ENCODE measurements around the gene SLC30A1. TPM values are rescaled to one million over a fixed set of nuclear protein-coding genes. Genes with fewer than 3 reads are reported as not detected.

SLC30A1 gene
- total and polyA plus RNA-seq, 4 donors = 6.1 to 24.4 (median 12.4) TPM

DNA sequence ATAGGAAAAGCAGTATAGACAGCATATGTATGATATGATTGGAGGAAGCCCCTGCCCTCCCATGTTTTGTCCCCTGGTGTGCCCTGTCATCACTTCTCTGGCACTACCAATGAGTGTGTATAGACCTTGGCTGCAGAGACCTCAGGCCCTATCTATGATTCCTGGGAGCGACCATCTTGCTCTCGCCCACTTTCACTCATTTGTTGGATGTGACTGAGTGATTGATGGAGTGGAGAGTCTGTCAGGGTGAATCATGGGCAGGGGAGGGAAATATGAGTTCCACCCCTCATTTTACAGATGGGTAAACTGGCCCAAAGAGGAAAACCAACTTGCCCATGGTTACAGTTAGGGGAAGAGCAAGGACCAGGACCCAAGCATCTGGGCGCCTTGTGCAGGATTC, 14.9 kb downstream of the SLC30A1 start:
- no peak for DNase-seq
- ATAC-seq (ENCODE audit: low FRiP score) = no peak
- 91 to 92% methylated on average over 3 of the region's 3 CpGs for WGBS, 2 donors
- Histone ChIP-seq H3K9me3 (ENCODE audit: control insufficient read depth, low read length) (no peaks in the 10 kb centered on the region), H3K27ac (ENCODE audit: low read depth in 1 of 2, low read length in 2 of 2) (no peak overlapping the region), H3K27me3 (ENCODE audit: control insufficient read depth in 1 of 2, insufficient read depth in 2 of 2, low read length in 1 of 2) (no peaks in the 10 kb centered on the region), H3K4me1 (ENCODE audit: control insufficient read depth in 1 of 2, insufficient read depth in 2 of 2, low read length in 2 of 2) (no peaks in the 10 kb centered on the region), H3K4me3 (ENCODE audit: low read length in 2 of 2) (no peak overlapping the region), H3K36me3 (ENCODE audit: control insufficient read depth in 1 of 2, insufficient read depth in 2 of 2, low read length in 1 of 2) (no peaks in the 10 kb centered on the region)
- intact Hi-C loops (cut with DNase I) = no loop called here

DNA sequence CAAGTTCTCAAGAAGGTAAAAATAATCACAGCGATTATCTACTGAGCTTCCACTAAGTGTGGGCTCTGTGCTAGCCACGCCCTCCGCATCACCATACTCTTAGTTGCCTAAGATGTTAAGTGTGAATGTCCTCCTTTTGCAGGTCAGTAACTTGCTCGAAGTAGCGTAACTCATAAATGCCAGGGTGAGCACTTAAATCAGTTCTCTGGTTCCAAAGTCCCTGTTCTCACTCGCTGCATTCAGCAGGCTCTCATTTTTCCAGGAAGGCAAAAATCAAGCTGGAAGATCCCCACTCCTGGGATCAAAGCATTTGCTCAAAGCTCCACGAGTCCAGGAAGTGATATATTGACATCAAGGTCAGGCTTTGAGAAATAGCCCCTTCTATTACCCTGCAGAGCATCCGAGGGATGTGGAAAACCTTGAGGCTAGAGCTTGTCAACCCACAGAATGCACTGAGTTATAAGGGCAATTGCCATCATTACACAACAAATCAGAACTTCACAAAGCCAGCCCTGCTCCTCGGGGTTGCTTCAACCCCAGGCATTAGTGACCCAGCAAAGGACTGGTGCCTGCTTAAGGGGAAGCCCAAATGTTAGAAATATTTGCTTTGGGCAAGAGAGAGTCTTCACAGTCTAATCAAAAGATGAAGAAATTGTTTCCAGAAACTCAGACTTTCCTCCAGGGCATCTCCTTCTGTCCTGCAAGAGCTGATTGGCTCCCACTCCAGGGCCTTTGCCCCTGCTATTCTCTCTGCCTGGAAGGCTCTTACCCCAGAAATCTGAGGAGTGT, 19.5 kb downstream of the SLC30A1 start:
- Histone ChIP-seq H3K27ac (ENCODE audit: low read depth in 1 of 2, low read length in 2 of 2) (no peak overlapping the region), H3K36me3 (ENCODE audit: control insufficient read depth in 1 of 2, insufficient read depth in 2 of 2, low read length in 1 of 2) (no peaks in the 10 kb centered on the region), H3K4me3 (ENCODE audit: low read length in 2 of 2) (no peak overlapping the region), H3K4me1 (ENCODE audit: control insufficient read depth in 1 of 2, insufficient read depth in 2 of 2, low read length in 2 of 2) (no peaks in the 10 kb centered on the region), H3K9me3 (ENCODE audit: control insufficient read depth, low read length) (no peaks in the 10 kb centered on the region), H3K27me3 (ENCODE audit: control insufficient read depth in 1 of 2, insufficient read depth in 2 of 2, low read length in 1 of 2) (no peaks in the 10 kb centered on the region)
- DNase-seq (no peak), ATAC-seq (ENCODE audit: low FRiP score) (no peak)
- 78 to 80% methylated on average over 9 of the region's 9 CpGs for WGBS, 2 donors
- intact Hi-C loops (cut with DNase I) = no loop called here

DNA sequence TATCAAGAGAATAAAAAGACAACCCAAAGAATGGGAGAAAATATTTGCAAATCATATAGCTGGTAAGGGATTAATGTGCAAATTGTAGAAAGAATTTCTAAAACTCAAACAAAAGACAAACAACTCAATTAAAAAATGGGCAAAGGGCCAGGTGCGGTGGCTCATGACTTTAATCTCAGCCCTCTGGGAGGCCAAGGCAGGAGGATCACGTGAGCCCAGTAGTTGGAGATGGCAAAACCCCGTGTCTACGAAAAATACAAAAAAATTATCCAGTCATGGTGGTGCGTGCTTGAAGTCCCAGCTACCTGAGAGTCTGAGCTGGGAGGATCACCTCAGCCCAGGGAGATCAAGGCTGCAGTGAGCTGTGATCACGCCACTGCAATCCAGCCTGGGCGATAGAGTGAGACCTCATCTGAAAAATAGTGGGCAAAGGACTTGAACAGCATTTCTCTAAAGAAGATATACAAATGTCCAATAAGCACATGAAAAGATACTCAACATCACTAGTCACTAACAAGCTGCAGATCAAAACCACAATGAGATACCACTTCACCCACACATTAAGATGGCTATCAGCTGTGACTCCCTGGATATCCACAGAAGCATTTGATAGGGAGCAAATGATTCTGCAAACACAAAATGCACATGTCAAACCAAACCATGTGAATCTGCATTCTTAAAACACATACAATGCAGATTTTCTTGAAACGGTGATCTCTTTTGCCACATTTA, 20.9 kb downstream of the SLC30A1 start:
- Histone ChIP-seq H3K27ac (ENCODE audit: low read depth in 1 of 2, low read length in 2 of 2) (no peak overlapping the region), H3K4me1 (ENCODE audit: control insufficient read depth in 1 of 2, insufficient read depth in 2 of 2, low read length in 2 of 2) (no peaks in the 10 kb centered on the region), H3K27me3 (ENCODE audit: control insufficient read depth in 1 of 2, insufficient read depth in 2 of 2, low read length in 1 of 2) (no peaks in the 10 kb centered on the region), H3K36me3 (ENCODE audit: control insufficient read depth in 1 of 2, insufficient read depth in 2 of 2, low read length in 1 of 2) (no peaks in the 10 kb centered on the region), H3K9me3 (ENCODE audit: control insufficient read depth, low read length) (no peaks in the 10 kb centered on the region), H3K4me3 (ENCODE audit: low read length in 2 of 2) (no peak overlapping the region)
- ATAC-seq (ENCODE audit: low FRiP score) (no peak), DNase-seq (no peak)
- 92 to 94% methylated on average over 8 of the region's 8 CpGs for WGBS, 2 donors
- intact Hi-C loops (cut with DNase I) = no loop called here

DNA sequence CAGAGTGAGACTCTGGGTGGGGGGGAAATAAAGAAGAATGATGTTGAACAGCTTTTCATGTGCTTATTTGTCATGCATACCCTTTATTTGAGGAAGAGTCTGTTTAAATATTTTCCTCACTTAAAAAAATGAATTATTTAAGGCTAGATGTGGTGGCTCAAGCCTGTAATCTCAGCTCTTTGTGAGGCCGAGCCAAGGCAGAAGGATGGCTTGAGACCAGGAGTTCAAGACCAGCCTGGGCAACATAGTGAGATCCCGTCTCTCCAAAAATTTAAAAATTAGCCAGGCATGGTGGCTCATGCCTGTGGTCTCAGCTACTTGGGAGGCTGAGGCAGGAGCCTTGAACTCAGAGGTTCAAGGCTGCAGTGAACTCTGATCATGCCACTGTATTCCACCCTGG, 25.4 kb downstream of the SLC30A1 start:
- WGBS, 2 donors = 48 to 95% methylated on average over 2 of the region's 2 CpGs
- H3K36me3 ChIP-seq (ENCODE audit: control insufficient read depth in 1 of 2, insufficient read depth in 2 of 2, low read length in 1 of 2) = no peaks in the 10 kb centered on the region
- no peak overlapping the region for H3K4me3 ChIP-seq (ENCODE audit: low read length in 2 of 2)
- H3K9me3 ChIP-seq (ENCODE audit: control insufficient read depth, low read length) = no peaks in the 10 kb centered on the region
- no peaks in the 10 kb centered on the region for H3K27me3 ChIP-seq (ENCODE audit: control insufficient read depth in 1 of 2, insufficient read depth in 2 of 2, low read length in 1 of 2)
- ATAC-seq (ENCODE audit: low FRiP score) (no peak), DNase-seq (no peak)
- intact Hi-C loops (cut with DNase I) = no loop called here
- H3K27ac ChIP-seq (ENCODE audit: low read depth in 1 of 2, low read length in 2 of 2) = no peak overlapping the region
- no peaks in the 10 kb centered on the region for H3K4me1 ChIP-seq (ENCODE audit: control insufficient read depth in 1 of 2, insufficient read depth in 2 of 2, low read length in 2 of 2)

DNA sequence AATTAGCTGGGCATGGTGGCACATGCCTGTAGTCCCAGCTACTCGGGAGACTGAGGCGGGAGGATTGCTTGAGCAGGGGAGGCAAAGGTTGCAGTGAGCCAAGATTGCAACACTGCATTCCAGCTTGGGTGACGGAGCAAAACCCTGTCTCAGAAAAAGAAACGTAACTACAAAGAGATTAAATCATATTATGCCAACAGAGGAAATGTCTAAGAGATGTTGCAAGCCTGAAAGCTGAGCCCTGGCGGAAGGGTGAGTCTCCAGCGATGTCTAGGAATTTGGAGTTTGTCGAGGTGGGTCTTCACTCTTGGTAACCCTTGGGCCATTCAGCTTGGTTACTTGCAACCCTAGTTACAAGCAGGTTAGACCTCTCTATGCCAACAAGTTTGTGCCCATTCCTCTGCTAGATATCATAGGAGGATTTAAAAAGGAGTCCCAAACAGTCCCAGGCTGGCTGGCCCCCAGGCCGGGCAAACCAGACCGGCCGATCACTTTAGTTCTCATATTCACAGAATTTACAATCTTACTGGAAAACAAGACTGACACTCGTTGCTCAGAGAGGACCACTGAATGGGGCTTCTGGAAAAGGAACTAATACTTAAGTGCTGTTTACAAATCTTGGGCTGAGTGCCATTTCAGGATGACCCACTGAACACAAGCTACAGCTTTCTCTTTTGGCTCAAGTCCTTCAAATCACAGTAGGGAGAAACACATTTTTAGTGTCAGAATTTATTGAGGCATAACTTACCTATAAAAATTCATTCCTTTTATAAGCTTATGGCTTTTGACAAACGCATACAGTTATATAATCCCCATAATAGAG, 27.1 kb downstream of the SLC30A1 start:
- WGBS, 2 donors = 27 to 33% methylated on average over 12 of the region's 12 CpGs
- peak overlapping the region in 1 of 2 donors; percentile 31 for H3K27ac ChIP-seq (ENCODE audit: low read depth in 1 of 2, low read length in 2 of 2)
- ATAC-seq (ENCODE audit: low FRiP score) = no peak

DNA sequence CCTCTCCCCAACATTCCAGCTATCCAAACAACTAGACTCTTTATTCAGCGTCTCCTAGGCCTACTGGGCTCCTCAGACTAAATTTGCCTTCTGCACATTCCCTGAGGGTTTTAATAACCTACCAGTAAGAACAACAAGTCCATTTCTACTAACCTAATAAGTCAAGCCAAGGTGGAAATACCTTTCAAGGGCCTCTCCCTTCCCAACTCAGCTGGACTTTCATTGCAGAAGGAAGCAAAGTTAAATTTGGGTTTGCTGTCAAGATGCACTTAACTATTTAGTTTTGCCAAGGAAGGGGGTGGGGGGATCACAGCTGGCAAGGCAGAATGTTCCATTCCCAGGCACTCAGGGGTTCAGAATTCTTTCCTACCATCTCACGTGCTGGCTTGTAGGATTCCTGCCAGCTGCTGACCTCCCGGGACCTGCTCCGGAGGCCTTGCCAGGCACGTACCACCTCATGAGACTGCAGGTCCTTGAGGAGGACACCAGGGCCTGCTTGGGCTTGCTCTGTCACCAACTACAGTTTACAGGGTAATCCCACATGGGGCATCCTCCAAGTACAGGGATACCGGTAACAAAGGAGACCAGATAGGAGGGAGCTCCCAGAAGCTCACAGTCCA, 29.8 kb downstream of the SLC30A1 start:
- WGBS, 2 donors = 21 to 22% methylated on average over 6 of the region's 6 CpGs
- peak overlapping the region; percentile 5 to 14 for H3K27ac ChIP-seq (ENCODE audit: low read depth in 1 of 2, low read length in 2 of 2)
- ATAC-seq (ENCODE audit: low FRiP score) (peak; percentile 75), DNase-seq (peak; percentile 64 to 85)
- no peaks in the 10 kb centered on the region for H3K36me3 ChIP-seq (ENCODE audit: control insufficient read depth in 1 of 2, insufficient read depth in 2 of 2, low read length in 1 of 2)
- H3K4me3 ChIP-seq (ENCODE audit: low read length in 2 of 2) = no peak overlapping the region
- intact Hi-C loops (cut with DNase I) = loop anchor here in 1 of 2 donors (2.0 kb wide), 1 partner anchor 20 kb away; no protein-coding TSS in a partner anchor
- H3K27me3 ChIP-seq (ENCODE audit: control insufficient read depth in 1 of 2, insufficient read depth in 2 of 2, low read length in 1 of 2) = no peaks in the 10 kb centered on the region
- H3K9me3 ChIP-seq (ENCODE audit: control insufficient read depth, low read length) = no peaks in the 10 kb centered on the region
- H3K4me1 ChIP-seq (ENCODE audit: control insufficient read depth in 1 of 2, insufficient read depth in 2 of 2, low read length in 2 of 2) = no peaks in the 10 kb centered on the region

More for the DNA sequence above, 27.1 kb downstream of the SLC30A1 start:
- no peaks in the 10 kb centered on the region for H3K36me3 ChIP-seq (ENCODE audit: control insufficient read depth in 1 of 2, insufficient read depth in 2 of 2, low read length in 1 of 2)
- peak in 1 of 2 donors; percentile 69 for DNase-seq
- no peaks in the 10 kb centered on the region for H3K9me3 ChIP-seq (ENCODE audit: control insufficient read depth, low read length)
- intact Hi-C loops (cut with DNase I) = no loop called here
- no peaks in the 10 kb centered on the region for H3K4me1 ChIP-seq (ENCODE audit: control insufficient read depth in 1 of 2, insufficient read depth in 2 of 2, low read length in 2 of 2)
- H3K4me3 ChIP-seq (ENCODE audit: low read length in 2 of 2) = no peak overlapping the region
- no peaks in the 10 kb centered on the region for H3K27me3 ChIP-seq (ENCODE audit: control insufficient read depth in 1 of 2, insufficient read depth in 2 of 2, low read length in 1 of 2)

DNA sequence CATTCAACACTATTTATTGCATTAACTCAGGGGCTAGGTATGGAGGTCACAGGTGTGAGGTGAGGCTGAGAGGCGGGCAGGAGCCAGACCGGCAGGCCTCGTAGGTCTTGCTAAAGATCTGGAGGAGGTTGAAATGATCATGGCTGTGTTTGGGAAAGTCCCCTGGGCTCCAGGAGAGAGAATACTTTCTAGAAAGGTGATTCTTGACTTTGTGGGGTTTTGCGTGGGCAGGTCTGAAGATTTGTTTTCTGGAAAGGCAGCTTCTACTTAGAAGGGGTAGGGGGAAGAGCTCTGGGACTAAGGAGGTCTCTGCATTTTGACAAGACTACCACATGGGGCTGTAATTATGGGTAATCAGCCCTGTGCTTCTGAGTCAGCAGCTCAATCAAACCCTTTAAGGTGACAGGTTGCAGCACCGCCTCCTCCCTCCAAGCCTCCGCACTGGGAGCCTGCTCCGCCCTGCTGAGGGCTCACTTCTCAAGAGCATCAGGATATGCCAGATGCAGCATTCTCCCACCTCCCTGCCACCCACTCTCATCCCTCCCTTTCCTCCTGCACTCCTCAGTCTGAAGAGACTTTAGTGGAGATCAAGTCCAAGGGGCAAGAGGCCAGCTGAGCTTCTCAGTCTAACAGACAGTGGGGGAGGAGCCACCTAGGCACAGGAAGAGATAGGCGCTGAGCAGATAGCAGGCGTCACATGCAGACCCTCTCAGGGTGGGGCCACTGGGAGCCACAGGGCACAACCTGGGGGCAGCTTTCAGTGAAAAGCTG, 30.5 kb downstream of the SLC30A1 start:
- H3K36me3 ChIP-seq (ENCODE audit: control insufficient read depth in 1 of 2, insufficient read depth in 2 of 2, low read length in 1 of 2) = no peaks in the 10 kb centered on the region
- ATAC-seq (ENCODE audit: low FRiP score) (peak; percentile 36), DNase-seq (no peak)
- intact Hi-C loops (cut with DNase I) = loop anchor here in 1 of 2 donors (2.0 kb wide), 1 partner anchor 20 kb away; no protein-coding TSS in a partner anchor
- no peak overlapping the region for H3K4me3 ChIP-seq (ENCODE audit: low read length in 2 of 2)
- H3K4me1 ChIP-seq (ENCODE audit: control insufficient read depth in 1 of 2, insufficient read depth in 2 of 2, low read length in 2 of 2) = no peaks in the 10 kb centered on the region
- peak overlapping the region; percentile 5 to 14 for H3K27ac ChIP-seq (ENCODE audit: low read depth in 1 of 2, low read length in 2 of 2)
- no peaks in the 10 kb centered on the region for H3K9me3 ChIP-seq (ENCODE audit: control insufficient read depth, low read length)
- WGBS, 2 donors = 85 to 91% methylated on average over 9 of the region's 9 CpGs
- no peaks in the 10 kb centered on the region for H3K27me3 ChIP-seq (ENCODE audit: control insufficient read depth in 1 of 2, insufficient read depth in 2 of 2, low read length in 1 of 2)
